Measurements from ENCODE around the gene RALGPS1. TPM values are rescaled to one million over a fixed set of nuclear protein-coding genes. Genes with fewer than 3 reads are reported as not detected.

The RALGPS1 gene
- total and polyA plus RNA-seq, 2 of the 13 experiments (the other 11 are each of a cell fraction or from before 2014, with no cell fraction given): 3.7 to 6.5 TPM

GRCh38 chr9:127159325-127159801, 244.8 kb downstream of the RALGPS1 start (continued):
- peak; percentile 60; the same call in 1 of the 2 replicates for TF ChIP-seq ZNF740 (CRISPR knock-in tag; IDR thresholded peaks at IDR 0.05)
- TF ChIP-seq MATR3 (CRISPR knock-in tag; IDR thresholded peaks at IDR 0.05): no peak
- TF ChIP-seq ZKSCAN1 (IDR thresholded peaks at IDR 0.05; ENCODE audit: low read length): no peak
- peak; percentile 78 for TF ChIP-seq PHF20 (CRISPR knock-in tag; IDR thresholded peaks at IDR 0.05)
- no peak for TF ChIP-seq HNF1A (IDR thresholded peaks at IDR 0.05; ENCODE audit: low read depth)
- TF ChIP-seq HNF1A (CRISPR knock-in tag; IDR thresholded peaks at IDR 0.05; ENCODE audit: borderline replicate concordance): peak; percentile 32; the same call in 1 of the 2 replicates
- no peak for TF ChIP-seq NFRKB (IDR thresholded peaks at IDR 0.05)
- TF ChIP-seq ZBTB14 (CRISPR knock-in tag; IDR thresholded peaks at IDR 0.05): no peak
- TF ChIP-seq GRHL1 (CRISPR knock-in tag; conservative IDR thresholded peaks at IDR 0.05): no peak; the same call in 1 of the 2 replicates
- peak; percentile 48; the same call in 1 of the 2 replicates for TF ChIP-seq PRDM10 (CRISPR knock-in tag; IDR thresholded peaks at IDR 0.05; ENCODE audit: low read depth)
- TF ChIP-seq ZFP36L2 (CRISPR knock-in tag; IDR thresholded peaks at IDR 0.05): peak; percentile 91
- TF ChIP-seq CREB1 (IDR thresholded peaks at IDR 0.05): no peak
- TF ChIP-seq CREB1 (CRISPR knock-in tag; IDR thresholded peaks at IDR 0.05): peak; percentile 21; the same call in 1 of the 2 replicates
- TF ChIP-seq ZNF263 (CRISPR knock-in tag; IDR thresholded peaks at IDR 0.05): peak; percentile 85
- peak; percentile 99 for TF ChIP-seq ZNF501 (CRISPR knock-in tag; IDR thresholded peaks at IDR 0.05)
- TF ChIP-seq MEIS2 (CRISPR knock-in tag; IDR thresholded peaks at IDR 0.05): peak; percentile 98
- TF ChIP-seq KLF13 (CRISPR knock-in tag; IDR thresholded peaks at IDR 0.05): no peak
- peak; percentile 92 for TF ChIP-seq JUN (CRISPR knock-in tag; IDR thresholded peaks at IDR 0.05)
- TF ChIP-seq KDM2A (CRISPR knock-in tag; IDR thresholded peaks at IDR 0.05; ENCODE audit: borderline replicate concordance, low read depth): peak; percentile 73; the same call in 1 of the 2 replicates
- TF ChIP-seq ZFP37 (CRISPR knock-in tag; IDR thresholded peaks at IDR 0.05; ENCODE audit: borderline replicate concordance): peak; percentile 100
- no peak for TF ChIP-seq ZNF550 (CRISPR knock-in tag; IDR thresholded peaks at IDR 0.05; ENCODE audit: borderline replicate concordance)

Measured in HepG2 (cell line).